ENCODE measurements around the gene CHRNB4.

The CHRNB4 gene

GRCh38 chr15:78630886-78631633 is 9.9 kb downstream of the CHRNB4 start:
- no peak for DNase-seq

GRCh38 chr15:78629716-78630065 is 11.3 kb downstream of the CHRNB4 start:
- DNase-seq = no peak

GRCh38 chr15:78629031-78629715 is 11.8 kb downstream of the CHRNB4 start:
- DNase-seq = no peak

- no peak for DNase-seq
Measured at GRCh38 chr15:78628227-78628626, 12.8 kb downstream of the CHRNB4 start.

GRCh38 chr15:78627348-78627747 is 13.7 kb downstream of the CHRNB4 start:
- no peak for DNase-seq

GRCh38 chr15:78626381-78626995 is 14.5 kb downstream of the CHRNB4 start:
- no peak for DNase-seq

- DNase-seq = no peak
Measured at GRCh38 chr15:78625606-78626280, 15.3 kb downstream of the CHRNB4 start.

GRCh38 chr15:78624651-78625590 is 16.1 kb downstream of the CHRNB4 start:
- DNase-seq = no peak

GRCh38 chr15:78623786-78624497 is 17.1 kb downstream of the CHRNB4 start:
- no peak for DNase-seq

- DNase-seq = no peak
Measured at GRCh38 chr15:78621810-78622402, 19.1 kb downstream of the CHRNB4 start.

GRCh38 chr15:78620527-78621421 is 20.2 kb downstream of the CHRNB4 start, which contains the start of gene CHRNA3:
Gene CHRNA3, minus strand, starts transcription at chr15:78620996. Its CDS starts 202 bp downstream, at chr15:78620794.
- DNase-seq = no peak

GRCh38 chr15:78620021-78620526 is 20.9 kb downstream of the CHRNB4 start:
- DNase-seq = no peak

GRCh38 chr15:78619022-78619950 is 21.7 kb downstream of the CHRNB4 start:
- no peak for DNase-seq

- DNase-seq = peak; percentile 47 to 78
Measured at GRCh38 chr15:78618490-78618934, 22.5 kb downstream of the CHRNB4 start.

GRCh38 chr15:78618064-78618463 is 22.9 kb downstream of the CHRNB4 start:
- no peak for DNase-seq

GRCh38 chr15:78617516-78617915 is 23.5 kb downstream of the CHRNB4 start:
- no peak for DNase-seq

GRCh38 chr15:78617076-78617475 is 23.9 kb downstream of the CHRNB4 start:
- DNase-seq = no peak

- DNase-seq = no peak
Measured at GRCh38 chr15:78616506-78616905, 24.5 kb downstream of the CHRNB4 start.

Measured in SW 1271 (cell line).